ENCODE data around the gene ZFP57.

DNA sequence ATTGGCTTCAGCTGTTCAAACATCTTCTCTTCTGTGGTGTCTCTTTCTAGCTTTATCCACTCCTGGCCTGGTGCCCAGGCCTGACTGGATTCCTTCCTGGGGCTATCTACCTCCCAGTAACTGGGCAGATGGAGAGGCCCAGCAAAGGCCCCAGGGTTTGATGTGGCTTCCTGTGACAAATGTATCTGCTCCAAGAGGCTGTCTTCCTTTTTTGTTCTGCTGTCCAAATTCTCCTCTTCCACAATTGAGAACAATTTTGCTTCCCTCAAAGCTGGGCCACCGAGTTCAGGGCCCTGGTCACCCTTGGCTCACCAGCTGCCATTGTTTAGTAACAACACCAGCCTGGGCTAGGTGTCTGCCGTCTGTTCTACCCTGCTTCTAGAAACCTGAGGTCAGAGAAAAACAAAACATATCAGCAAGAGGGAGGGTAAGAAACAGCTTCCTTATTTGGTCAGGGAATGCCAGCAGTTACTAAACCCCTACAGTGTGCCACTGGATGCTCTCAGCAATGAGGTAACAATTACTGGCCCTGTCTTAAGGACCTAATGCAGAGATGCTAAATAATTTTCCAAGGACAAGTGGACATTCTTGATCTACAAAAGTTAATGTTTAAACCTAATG is 3.9 kb downstream of the ZFP57 start:
- TF ChIP-seq, protein P1, sequence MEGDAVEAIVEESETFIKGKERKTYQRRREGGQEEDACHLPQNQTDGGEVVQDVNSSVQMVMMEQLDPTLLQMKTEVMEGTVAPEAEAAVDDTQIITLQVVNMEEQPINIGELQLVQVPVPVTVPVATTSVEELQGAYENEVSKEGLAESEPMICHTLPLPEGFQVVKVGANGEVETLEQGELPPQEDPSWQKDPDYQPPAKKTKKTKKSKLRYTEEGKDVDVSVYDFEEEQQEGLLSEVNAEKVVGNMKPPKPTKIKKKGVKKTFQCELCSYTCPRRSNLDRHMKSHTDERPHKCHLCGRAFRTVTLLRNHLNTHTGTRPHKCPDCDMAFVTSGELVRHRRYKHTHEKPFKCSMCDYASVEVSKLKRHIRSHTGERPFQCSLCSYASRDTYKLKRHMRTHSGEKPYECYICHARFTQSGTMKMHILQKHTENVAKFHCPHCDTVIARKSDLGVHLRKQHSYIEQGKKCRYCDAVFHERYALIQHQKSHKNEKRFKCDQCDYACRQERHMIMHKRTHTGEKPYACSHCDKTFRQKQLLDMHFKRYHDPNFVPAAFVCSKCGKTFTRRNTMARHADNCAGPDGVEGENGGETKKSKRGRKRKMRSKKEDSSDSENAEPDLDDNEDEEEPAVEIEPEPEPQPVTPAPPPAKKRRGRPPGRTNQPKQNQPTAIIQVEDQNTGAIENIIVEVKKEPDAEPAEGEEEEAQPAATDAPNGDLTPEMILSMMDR (IDR thresholded peaks at IDR 0.05): no peak
- TF ChIP-seq POLR2A (IDR thresholded peaks at IDR 0.05) (no peak), EP300 (IDR thresholded peaks at IDR 0.05) (no peak)

Data from gastroesophageal sphincter (tissue), 3 donors.